ENCODE measurements around the gene SAGE1.
"Not testable (repeated sequence)": the region's sequence is repeated elsewhere in the genome, so short reads cannot be mapped to it uniquely, and the experiment has no call there.

SAGE1 gene

GRCh38 chrX:135893294-135893817 is at the start of gene SAGE1, which contains the start of gene CT45A10:
Gene SAGE1 (plus strand): TSS chrX:135893716. CDS start chrX:135896243, 2,527 bp downstream.
Gene CT45A10 (minus strand): TSS chrX:135893444. CDS start chrX:135885344, 8,100 bp downstream.
- Histone ChIP-seq H2AFZ (no peak within 1 kb of the TSS), H3K27ac (no peak within 1 kb of the TSS), H3K9ac (no peak within 1 kb of the TSS), H3K27me3 (ENCODE audit: control insufficient read depth, insufficient read depth, low read length) (no peaks in the 10 kb centered on the region), H3K4me2 (ENCODE audit: low read length) (no peak within 1 kb of the TSS), H3K9me3 (ENCODE audit: control insufficient read depth, low read length) (no peaks in the 10 kb centered on the region), H3K36me3 (ENCODE audit: control insufficient read depth, insufficient read depth, low read length) (no peaks in the 10 kb centered on the region), H3K4me3 (ENCODE audit: low read depth, low read length) (no peak within 1 kb of the TSS), H3K4me1 (no peaks in the 10 kb centered on the region), H3K79me2 (no peaks in the 10 kb centered on the region)
- TF ChIP-seq CTCF (IDR thresholded peaks at IDR 0.05), result no peak

GRCh38 chrX:135854438-135854837 is 39.1 kb upstream of the SAGE1 start, which contains the start of gene CT45A8:
Gene CT45A8 (minus strand): TSS chrX:135854538. CDS start chrX:135850783, 3,755 bp downstream.
- not testable (repeated sequence) for H3K9ac ChIP-seq; H3K4me2 ChIP-seq (ENCODE audit: low read length); H3K27ac ChIP-seq; H3K4me3 ChIP-seq (ENCODE audit: low read depth, low read length); H3K79me2 ChIP-seq; H3K9me3 ChIP-seq (ENCODE audit: control insufficient read depth, low read length); H2AFZ ChIP-seq; H3K27me3 ChIP-seq (ENCODE audit: control insufficient read depth, insufficient read depth, low read length); H3K36me3 ChIP-seq (ENCODE audit: control insufficient read depth, insufficient read depth, low read length); H3K4me1 ChIP-seq

GRCh38 chrX:135871712-135872111 is 21.8 kb upstream of the SAGE1 start, which contains the start of gene CT45A9:
Gene CT45A9 (minus strand): TSS chrX:135871812. CDS start chrX:135868061, 3,751 bp downstream.
- not testable (repeated sequence) for H3K27me3 ChIP-seq (ENCODE audit: control insufficient read depth, insufficient read depth, low read length)

GRCh38 chrX:135882741-135883140 is 10.8 kb upstream of the SAGE1 start:
- H3K4me3 ChIP-seq (ENCODE audit: low read depth, low read length); H3K79me2 ChIP-seq; H3K27me3 ChIP-seq (ENCODE audit: control insufficient read depth, insufficient read depth, low read length); H3K4me1 ChIP-seq; H3K27ac ChIP-seq; H3K9me3 ChIP-seq (ENCODE audit: control insufficient read depth, low read length); H3K36me3 ChIP-seq (ENCODE audit: control insufficient read depth, insufficient read depth, low read length); H2AFZ ChIP-seq; H3K9ac ChIP-seq; H3K4me2 ChIP-seq (ENCODE audit: low read length): not testable (repeated sequence)

More at GRCh38 chrX:135871712-135872111, 21.8 kb upstream of the SAGE1 start, which contains the start of gene CT45A9:
- not testable (repeated sequence) for H3K4me2 ChIP-seq (ENCODE audit: low read length); H3K36me3 ChIP-seq (ENCODE audit: control insufficient read depth, insufficient read depth, low read length); H3K9me3 ChIP-seq (ENCODE audit: control insufficient read depth, low read length); H3K79me2 ChIP-seq; H3K4me1 ChIP-seq; H3K4me3 ChIP-seq (ENCODE audit: low read depth, low read length); H2AFZ ChIP-seq; H3K9ac ChIP-seq; H3K27ac ChIP-seq

GRCh38 chrX:135888230-135888629 is 5.3 kb upstream of the SAGE1 start:
- H3K27ac ChIP-seq; H3K4me1 ChIP-seq; H3K36me3 ChIP-seq (ENCODE audit: control insufficient read depth, insufficient read depth, low read length); H3K9me3 ChIP-seq (ENCODE audit: control insufficient read depth, low read length); H3K27me3 ChIP-seq (ENCODE audit: control insufficient read depth, insufficient read depth, low read length); H3K79me2 ChIP-seq; H3K4me3 ChIP-seq (ENCODE audit: low read depth, low read length); H3K9ac ChIP-seq; H3K4me2 ChIP-seq (ENCODE audit: low read length); H2AFZ ChIP-seq: not testable (repeated sequence)

GRCh38 chrX:135888976-135889375 is 4.5 kb upstream of the SAGE1 start:
- H3K27ac ChIP-seq; H3K4me3 ChIP-seq (ENCODE audit: low read depth, low read length); H2AFZ ChIP-seq; H3K4me2 ChIP-seq (ENCODE audit: low read length); H3K36me3 ChIP-seq (ENCODE audit: control insufficient read depth, insufficient read depth, low read length); H3K4me1 ChIP-seq; H3K9ac ChIP-seq; H3K9me3 ChIP-seq (ENCODE audit: control insufficient read depth, low read length); H3K79me2 ChIP-seq; H3K27me3 ChIP-seq (ENCODE audit: control insufficient read depth, insufficient read depth, low read length): not testable (repeated sequence)

- no peaks in the 10 kb centered on the region for H3K79me2 ChIP-seq
- no peaks in the 10 kb centered on the region for H3K9me3 ChIP-seq (ENCODE audit: control insufficient read depth, low read length)
- H2AFZ ChIP-seq, result no peak overlapping the region
- no peak overlapping the region for H3K27ac ChIP-seq
- TF ChIP-seq CTCF (IDR thresholded peaks at IDR 0.05), result no peak
- H3K9ac ChIP-seq, result no peak overlapping the region
- H3K4me3 ChIP-seq (ENCODE audit: low read depth, low read length), result no peak overlapping the region
- H3K4me1 ChIP-seq, result no peaks in the 10 kb centered on the region
- H3K36me3 ChIP-seq (ENCODE audit: control insufficient read depth, insufficient read depth, low read length), result no peaks in the 10 kb centered on the region
- no peak overlapping the region for H3K4me2 ChIP-seq (ENCODE audit: low read length)
- H3K27me3 ChIP-seq (ENCODE audit: control insufficient read depth, insufficient read depth, low read length), result no peaks in the 10 kb centered on the region
Measured at GRCh38 chrX:135890087-135890585, 3.4 kb upstream of the SAGE1 start.
